Activated T-cell treated with anti-CD3 and anti-CD28 coated beads for 4 hours (primary cell): Measurements from ENCODE around the gene BRD3.
"Not testable (repeated sequence)": the region's sequence is repeated elsewhere in the genome, so short reads cannot be mapped to it uniquely, and the experiment has no call there.

Experiments
- DNase-seq: peaks from one replicate; pipeline ENCODE4 v3.0.0-alpha.2; 2020

The BRD3 gene

DNA sequence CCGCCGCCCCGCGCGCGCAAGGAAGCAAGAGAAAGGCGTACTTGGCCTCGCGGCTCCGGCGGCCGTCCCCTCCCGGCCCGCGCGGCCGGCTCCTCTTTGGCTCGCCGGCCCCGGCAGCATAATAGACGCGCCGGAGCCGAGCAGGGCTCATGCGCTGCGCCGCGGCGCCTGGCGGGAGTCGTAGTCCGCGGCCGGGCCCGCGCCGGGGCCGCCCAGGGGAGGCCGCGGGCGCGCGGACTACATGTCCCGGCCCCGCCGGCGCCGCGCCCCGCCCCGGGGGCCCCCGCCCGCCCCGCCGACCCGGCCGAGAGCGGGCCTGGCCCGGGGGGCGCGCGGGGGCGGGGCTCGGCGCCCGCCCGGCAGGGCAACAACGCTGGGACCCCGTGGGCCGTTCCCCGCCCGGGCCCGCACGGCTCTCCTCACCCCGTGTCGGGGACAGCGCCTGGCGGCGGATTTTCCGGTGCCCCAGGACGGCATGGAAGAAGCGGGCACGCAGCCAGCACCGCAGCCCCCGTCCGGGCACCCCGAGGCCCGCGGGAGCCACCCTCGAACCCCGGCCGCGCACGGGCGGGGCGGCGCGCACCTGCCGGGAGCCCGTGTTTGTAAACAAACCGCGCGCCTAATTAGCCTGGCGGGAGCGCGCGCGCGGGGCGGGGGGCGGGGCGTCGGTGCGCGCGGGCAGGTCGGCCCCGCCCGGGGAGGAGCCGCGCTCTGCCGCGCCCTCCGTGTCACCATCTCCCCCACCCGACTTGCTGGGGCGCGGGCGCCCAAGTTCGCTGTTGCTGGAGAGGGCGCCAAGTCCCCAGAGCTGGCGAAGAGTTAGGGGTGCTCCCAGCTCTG, at the start of gene BRD3:
Gene BRD3, minus strand, starts transcription at position 123 of the 840 bp plus-strand sequence. CDS start 14,549 bp downstream, outside the sequence.
- DNase-seq, result peak; percentile 71

DNA sequence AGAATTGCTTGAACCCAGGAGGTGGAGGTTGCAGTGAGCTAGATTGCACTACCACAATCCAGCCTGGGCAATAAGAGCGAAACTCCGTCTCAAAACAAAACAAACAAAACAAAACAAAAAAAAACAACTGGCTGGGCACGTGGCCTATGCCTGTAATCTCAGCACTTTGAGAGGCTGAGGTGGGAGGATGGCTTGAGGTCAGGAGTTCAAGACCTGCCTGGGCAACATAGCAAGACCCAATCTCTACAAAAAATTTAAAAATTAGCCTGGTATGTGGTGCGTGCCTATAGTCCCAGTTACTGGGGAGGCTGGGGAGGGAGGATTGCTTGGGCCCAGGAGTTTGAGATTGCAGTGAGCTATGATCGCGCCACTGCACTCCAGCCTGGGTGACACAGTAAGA, 44.7 kb upstream of the BRD3 start:
- DNase-seq, result no peak

DNA sequence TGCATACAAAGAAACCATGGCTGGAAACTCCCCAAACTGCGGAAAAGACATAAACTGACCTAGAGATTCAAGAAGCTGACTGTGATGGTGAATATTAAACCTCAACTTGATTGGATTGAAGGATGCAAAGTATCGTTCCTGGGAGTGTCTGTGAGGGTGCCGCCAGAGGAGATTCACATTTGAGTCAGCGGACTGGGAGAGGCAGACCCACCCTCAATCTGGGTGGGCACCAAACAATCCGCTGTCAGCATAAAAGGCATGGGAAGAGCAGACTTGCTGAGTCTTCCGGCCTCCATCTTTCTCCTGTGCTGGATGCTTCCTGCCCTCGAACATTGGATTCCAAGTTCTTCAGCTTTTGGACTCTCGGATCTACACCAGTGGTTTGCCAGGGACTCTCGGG, 43.2 kb upstream of the BRD3 start:
- DNase-seq, result no peak

- no peak for DNase-seq
Measured at GRCh38 chr9:134103391-134103998, 35.7 kb upstream of the BRD3 start.

DNA sequence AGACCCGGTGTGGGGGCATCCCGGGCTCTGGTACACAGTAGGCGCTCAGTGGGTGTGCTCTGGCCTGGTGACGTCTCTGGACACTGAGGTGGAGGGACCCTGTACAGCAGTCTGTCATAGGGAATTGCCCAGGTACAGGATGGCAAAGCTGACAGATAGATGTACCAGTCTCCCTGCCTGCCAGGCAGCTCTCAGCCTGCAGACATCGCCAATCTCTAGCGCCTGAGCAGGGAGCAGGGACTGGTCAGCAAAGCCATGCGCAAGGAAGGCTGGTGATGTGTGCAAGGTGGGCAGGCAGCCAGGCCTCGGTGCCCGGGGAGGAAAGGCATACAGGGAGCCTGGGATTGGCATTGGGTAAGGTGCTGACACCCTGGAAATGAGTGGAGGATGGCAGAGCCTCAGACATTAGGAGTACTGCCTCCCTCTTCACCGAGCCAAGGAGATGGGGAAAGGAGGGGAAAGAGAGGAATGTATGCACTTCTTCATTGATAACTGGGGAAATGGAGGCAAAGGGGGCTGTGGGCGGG, 33.9 kb upstream of the BRD3 start:
- DNase-seq, result no peak

GRCh38 chr9:134101133-134101532, 33.3 kb upstream of the BRD3 start:
- not testable (repeated sequence) for DNase-seq

- no peak for DNase-seq
Measured at GRCh38 chr9:134100040-134100439, 32.2 kb upstream of the BRD3 start.

- DNase-seq, result peak; percentile 49
Measured at GRCh38 chr9:134099123-134099761, 31.4 kb upstream of the BRD3 start.

DNA sequence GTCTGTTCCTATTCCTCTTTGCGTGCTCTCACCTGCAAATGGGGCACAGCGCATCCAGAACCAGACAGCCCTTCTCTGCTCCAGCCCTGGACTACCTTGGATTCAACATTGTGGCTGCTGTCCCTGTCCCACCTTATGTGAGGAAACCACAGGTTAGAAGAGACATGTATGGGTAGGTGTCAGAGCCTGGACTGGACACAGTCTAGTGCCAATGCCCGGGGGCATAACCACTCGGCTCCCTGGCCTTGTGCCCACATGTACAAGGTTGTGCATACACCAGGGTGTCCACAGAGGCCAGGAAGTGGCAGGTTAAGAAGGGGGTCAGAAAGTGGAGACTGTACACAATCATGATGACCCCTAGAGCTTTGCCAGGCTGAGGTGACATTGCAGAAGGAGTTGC, 22.1 kb upstream of the BRD3 start:
- no peak for DNase-seq

DNA sequence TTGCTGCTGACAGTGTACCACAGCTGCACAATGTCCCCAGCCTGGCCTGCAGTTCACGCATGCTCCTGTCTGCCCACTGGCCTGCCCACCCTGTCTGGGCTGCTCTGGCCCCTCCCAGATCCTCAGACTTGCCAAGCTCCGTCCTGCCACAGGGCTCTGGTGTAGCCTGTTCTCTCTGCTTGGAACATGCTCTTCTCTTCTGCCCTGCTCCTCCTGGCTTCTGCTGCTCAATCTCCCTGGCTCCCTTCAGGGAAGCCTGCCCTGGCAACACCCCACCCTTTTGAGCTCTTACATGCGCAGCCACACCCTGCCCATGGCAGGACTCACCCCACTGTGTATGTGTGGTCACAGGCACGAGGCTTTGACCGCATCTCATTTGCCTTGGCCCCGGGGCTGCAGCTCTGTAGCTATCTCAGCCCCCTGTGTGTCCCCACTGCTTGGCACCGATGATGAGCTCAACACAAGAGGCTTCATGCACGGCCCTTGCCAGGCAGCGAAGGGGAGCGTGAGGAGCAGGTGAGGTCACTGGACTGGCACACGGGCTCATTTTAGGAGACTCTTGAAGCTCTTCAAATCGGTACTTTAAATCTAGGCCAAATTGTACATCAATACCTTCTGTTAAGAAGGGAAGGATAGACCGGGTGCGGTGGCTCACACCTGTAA, 20.4 kb upstream of the BRD3 start:
- no peak for DNase-seq

GRCh38 chr9:134085674-134086073, 17.8 kb upstream of the BRD3 start:
- no peak for DNase-seq

- no peak for DNase-seq
Measured at GRCh38 chr9:134083451-134083850, 15.6 kb upstream of the BRD3 start.

GRCh38 chr9:134076644-134077043, 8.8 kb upstream of the BRD3 start:
- no peak for DNase-seq

- not testable (repeated sequence) for DNase-seq
Measured at GRCh38 chr9:134075689-134076088, 7.9 kb upstream of the BRD3 start.

- no peak for DNase-seq
Measured at GRCh38 chr9:134073500-134073899, 5.7 kb upstream of the BRD3 start.

GRCh38 chr9:134072683-134073082, 4.9 kb upstream of the BRD3 start:
- not testable (repeated sequence) for DNase-seq

- DNase-seq, result no peak
Measured at GRCh38 chr9:134071149-134071548, 3.3 kb upstream of the BRD3 start.

DNA sequence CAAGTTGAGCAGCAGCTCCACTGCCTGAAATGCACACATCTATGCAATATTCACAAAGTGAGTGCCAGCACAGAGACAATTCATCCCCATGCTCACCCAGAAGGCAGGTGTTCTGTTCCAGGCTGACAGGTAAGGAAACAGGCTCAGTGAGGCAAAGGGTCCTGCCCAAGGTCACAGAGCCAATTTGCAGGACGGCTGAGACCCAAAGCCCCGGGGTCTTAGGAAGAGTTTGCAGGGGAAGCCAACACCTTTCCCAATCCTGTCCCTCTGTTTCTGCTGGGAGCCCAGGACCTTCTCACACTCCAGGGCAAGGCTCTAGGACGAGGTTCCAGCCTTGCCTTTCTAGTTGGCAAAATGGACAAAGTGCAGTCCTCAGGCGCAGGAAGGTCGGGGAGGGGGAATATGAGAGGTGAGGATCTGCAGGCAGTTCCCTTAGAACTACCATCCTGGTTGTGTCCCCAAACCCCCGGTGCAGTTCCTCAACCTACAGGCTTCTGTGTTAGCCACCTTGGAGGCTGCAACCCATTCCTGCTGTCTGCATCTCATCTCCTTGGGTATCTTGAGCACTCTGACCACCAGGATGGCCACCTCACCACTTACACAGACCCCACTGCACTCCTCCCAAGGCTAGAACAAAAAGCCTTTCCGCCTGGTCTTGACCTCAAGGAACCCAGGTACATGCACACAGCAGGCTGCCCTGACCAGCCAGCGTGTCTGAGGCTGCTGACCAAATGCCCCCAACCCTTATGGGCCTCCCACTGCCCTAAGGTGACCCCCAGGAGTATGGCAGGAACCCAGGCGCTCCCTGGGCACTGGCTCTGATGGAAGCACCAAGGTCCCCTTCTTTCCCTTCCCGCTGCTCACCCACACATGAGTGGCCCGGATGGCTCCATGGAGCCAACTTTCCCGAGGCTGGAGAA, 1.9 kb upstream of the BRD3 start:
- DNase-seq, result no peak

DNA sequence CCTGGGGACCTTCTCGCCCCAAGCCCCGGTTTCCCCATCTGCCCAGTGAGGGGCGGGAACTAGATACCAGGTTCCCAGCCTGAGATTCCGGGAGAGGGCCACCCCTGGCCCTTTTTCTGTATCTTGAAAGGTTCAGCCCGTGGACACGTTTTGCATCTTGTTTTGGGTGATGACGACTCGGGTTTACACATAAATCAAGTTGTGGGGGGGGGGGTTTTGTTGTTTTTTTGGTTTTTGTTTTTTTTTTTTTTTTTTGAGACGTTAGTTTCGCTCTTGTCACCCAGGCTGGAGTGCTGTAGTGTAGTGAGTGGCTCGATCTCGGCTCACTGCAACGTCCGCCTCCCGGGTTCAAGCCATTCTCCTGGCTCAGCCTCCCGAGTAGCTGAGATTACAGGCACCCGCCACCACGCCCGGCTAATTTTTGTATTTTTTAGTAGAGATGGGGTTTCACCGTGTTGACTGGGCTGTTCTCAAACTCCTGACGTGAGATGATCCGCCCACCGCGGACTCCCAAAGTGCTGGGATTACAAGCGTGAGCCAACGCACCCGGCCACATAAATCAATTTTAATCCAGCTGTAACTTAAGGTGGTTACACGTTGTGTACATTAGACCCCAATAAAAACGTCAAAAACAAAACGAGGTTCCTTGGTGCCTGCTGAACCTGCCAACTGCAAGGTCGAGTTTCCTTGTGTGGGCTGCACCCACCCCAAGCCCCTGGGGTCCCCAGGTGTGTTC, 1.1 kb upstream of the BRD3 start:
- DNase-seq, result no peak

DNA sequence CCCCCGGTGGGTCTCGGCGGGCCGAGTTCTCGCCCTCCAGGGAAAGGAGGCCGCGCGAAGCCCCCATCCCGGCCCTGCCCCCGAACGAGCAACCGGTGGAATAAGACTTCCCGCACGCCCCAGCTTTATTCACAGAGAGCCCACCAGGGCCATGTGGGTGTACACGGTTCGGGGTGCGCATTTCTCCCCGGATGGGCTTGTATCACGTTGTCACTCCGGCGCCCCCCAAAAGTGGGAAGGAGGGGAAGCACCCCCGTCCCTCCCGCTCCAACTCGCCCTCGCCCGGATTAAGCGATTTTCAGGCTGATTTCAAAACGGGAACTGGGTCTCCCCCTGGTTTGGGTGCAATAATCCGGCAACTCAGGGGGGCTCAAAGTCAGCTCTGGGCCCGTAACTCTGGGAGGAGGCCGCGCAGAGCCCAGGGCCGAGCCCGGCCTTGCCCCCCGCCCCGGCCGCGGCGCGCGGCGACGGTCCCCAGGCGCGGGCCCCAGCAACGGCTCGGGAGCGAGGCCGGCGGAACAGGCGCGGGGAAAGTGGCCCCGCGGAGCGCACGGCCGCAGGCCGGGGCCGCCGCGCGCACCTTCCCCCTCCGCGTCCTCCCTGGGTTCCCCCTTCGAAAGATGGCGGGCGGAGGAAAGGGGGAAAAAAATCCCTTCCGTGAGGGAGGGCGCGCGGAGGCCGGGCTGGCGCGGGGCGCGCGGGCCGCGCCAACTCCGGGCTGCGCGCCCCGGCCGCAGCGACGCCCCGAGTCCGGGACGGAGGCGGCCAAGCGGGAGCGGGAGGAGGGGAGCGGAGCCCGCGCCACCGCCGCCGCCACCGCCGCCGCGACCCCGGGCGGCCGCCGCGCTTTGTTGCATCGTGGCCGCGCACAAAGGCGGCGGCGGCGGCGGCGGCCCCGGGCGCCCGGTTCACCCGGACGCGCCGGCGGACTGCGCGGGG, 644 bp downstream of the BRD3 start:
- no peak for DNase-seq
